Osteoblast (primary cell): Measurements from ENCODE around the gene SLC22A15. TPM values are rescaled to one million over a fixed set of nuclear protein-coding genes. Genes with fewer than 3 reads are reported as not detected.

Experiments
- DNase-seq: peaks from one replicate; pipeline ENCODE4 v3.0.0; 2011; ENCODE audit warnings: low spot score, mixed read lengths; ENCODE audit not compliant: insufficient read length; ENCODE audit errors: missing footprints
- H2AFZ ChIP-seq: 2 replicates; pipeline ENCODE4 v1.6.0; 2011; ENCODE audit warnings: mild to moderate bottlenecking, low read length
- H3K27ac ChIP-seq: 2 replicates; pipeline ENCODE4 v1.5.1; 2011; ENCODE audit warnings: mild to moderate bottlenecking, low read depth, low read length, moderate library complexity
- H3K27me3 ChIP-seq: 2 replicates; pipeline ENCODE4 v1.6.0; 2012; ENCODE audit warnings: mild to moderate bottlenecking, control low read depth, inconsistent platforms, low read length, moderate library complexity; ENCODE audit not compliant: insufficient read depth
- H3K36me3 ChIP-seq: 2 replicates; pipeline ENCODE4 v1.5.1; 2011; ENCODE audit warnings: mild to moderate bottlenecking, low read length, control low read depth, moderate library complexity; ENCODE audit not compliant: insufficient read depth
- H3K4me1 ChIP-seq: 2 replicates; pipeline ENCODE4 v1.5.1; 2011; ENCODE audit warnings: mild to moderate bottlenecking, low read length, control low read depth, moderate library complexity; ENCODE audit not compliant: insufficient read depth
- H3K4me2 ChIP-seq: 2 replicates; pipeline ENCODE4 v1.6.0; 2011; ENCODE audit warnings: mild to moderate bottlenecking, low read length; ENCODE audit not compliant: insufficient read depth
- H3K4me3 ChIP-seq: fragments of 200-600 bp; sonication (generic); 3 replicates; pipeline ENCODE4 v1.5.1; 2012; ENCODE audit warnings: mild to moderate bottlenecking, low read length, inconsistent platforms; ENCODE audit not compliant: insufficient read depth
- H3K79me2 ChIP-seq: 2 replicates; pipeline ENCODE4 v1.6.0; 2012; ENCODE audit warnings: mild to moderate bottlenecking, low read length, control low read depth, inconsistent platforms; ENCODE audit not compliant: insufficient read depth
- H3K9me3 ChIP-seq: 2 replicates; pipeline ENCODE4 v1.5.1; 2011; ENCODE audit warnings: low read depth, low read length, control low read depth
- H4K20me1 ChIP-seq: 2 replicates; pipeline ENCODE4 v1.6.0; 2012; ENCODE audit warnings: mild to moderate bottlenecking, low read length, control low read depth; ENCODE audit not compliant: insufficient read depth
- total RNA-seq: library from RNA; depleted of rRNA; stranded (reverse); fragments of >200 nt; gene quantifications from 2 replicates; pipeline ENCODE4 v1.2.3, GENCODE V29; 2012
- TF ChIP-seq, protein P1 (sequence below): IDR thresholded peaks from 2 replicates; pipeline ENCODE4 v1.5.1; 2011; ENCODE audit warnings: mild to moderate bottlenecking, low read depth, low read length, moderate library complexity; ENCODE audit errors: extremely low read depth

SLC22A15 gene
- total RNA-seq = 14.5 and 16.2 TPM in 2 replicates

DNA sequence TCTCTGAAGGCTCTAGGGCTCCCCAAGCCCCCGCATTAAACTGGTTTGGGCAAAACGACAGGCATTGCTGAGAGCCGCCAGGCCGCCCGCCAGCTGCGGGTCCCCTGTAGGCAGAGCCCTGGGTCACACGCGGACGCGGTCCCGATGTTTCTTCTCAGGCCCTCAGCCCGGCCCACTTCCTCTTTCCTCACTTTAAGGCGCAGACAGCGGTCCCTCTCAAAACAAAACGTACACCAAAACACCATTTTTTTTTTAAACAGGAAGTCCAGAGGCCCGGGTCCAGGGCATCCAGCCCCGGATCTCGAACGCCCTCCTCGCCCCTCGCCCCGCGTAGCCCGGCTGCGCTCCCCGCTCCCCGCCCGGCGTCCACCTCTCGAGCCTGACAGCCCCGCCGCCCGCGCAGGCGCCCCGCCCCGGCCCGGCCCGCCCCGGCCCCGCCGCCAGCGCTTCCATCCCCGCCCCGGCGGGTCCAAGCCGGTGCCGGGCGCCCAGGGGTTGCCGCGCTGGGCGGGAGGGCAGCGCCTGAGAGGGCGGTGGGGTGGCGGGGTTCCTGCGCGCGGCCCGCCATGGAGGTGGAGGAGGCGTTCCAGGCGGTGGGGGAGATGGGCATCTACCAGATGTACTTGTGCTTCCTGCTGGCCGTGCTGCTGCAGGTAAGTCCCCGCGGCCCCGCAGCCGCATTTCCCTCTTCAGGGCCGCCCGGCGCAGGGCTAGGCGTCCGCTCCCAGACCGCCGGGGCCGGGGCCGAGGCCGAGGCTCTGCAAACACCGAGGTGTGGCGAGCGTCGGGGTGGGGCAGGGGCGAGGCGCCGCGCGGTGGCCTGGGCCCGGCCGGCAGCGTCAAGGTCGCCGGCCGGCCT, at the start of gene SLC22A15:
Gene SLC22A15, plus strand, starts transcription at position 452 of the 859 bp plus-strand sequence. Its CDS starts 115 bp downstream, at position 567.
- H3K4me3 ChIP-seq = peak within 1 kb of the TSS; percentile 74
- no peaks in the 10 kb centered on the region for H4K20me1 ChIP-seq
- no peaks in the 10 kb centered on the region for H3K79me2 ChIP-seq
- peaks cover 4% of the 10 kb centered on the region for H3K4me1 ChIP-seq
- H3K27ac ChIP-seq = no peak within 1 kb of the TSS
- no peaks in the 10 kb centered on the region for H3K9me3 ChIP-seq
- TF ChIP-seq, protein P1, sequence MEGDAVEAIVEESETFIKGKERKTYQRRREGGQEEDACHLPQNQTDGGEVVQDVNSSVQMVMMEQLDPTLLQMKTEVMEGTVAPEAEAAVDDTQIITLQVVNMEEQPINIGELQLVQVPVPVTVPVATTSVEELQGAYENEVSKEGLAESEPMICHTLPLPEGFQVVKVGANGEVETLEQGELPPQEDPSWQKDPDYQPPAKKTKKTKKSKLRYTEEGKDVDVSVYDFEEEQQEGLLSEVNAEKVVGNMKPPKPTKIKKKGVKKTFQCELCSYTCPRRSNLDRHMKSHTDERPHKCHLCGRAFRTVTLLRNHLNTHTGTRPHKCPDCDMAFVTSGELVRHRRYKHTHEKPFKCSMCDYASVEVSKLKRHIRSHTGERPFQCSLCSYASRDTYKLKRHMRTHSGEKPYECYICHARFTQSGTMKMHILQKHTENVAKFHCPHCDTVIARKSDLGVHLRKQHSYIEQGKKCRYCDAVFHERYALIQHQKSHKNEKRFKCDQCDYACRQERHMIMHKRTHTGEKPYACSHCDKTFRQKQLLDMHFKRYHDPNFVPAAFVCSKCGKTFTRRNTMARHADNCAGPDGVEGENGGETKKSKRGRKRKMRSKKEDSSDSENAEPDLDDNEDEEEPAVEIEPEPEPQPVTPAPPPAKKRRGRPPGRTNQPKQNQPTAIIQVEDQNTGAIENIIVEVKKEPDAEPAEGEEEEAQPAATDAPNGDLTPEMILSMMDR = no peak
- peak within 1 kb of the TSS; percentile 82 for H2AFZ ChIP-seq
- peak within 1 kb of the TSS; percentile 78 for H3K4me2 ChIP-seq
- peak; percentile 91 for DNase-seq
- H3K27me3 ChIP-seq = peaks cover 3% of the 10 kb centered on the region
- no peaks in the 10 kb centered on the region for H3K36me3 ChIP-seq

DNA sequence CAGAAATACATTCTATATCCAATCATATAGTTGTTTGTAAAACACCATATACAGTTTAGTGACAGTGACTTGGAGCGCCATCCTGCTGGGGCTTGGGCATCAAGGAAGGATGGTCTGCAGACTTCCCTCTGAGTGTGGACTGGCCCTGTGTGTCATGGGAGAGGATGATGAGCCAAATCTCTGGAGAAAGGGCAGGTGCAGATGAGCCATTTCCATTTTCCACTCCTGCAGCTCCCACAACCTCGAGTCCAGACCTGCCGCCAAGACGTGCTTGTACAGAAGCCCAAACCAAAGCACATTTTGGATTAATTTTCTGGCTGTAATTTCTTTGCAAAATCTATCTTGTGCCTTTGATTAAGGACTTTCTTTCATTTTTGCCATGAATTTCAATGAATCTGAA, 48.3 kb upstream of the SLC22A15 start:
- no peaks in the 10 kb centered on the region for H3K9me3 ChIP-seq
- H3K27me3 ChIP-seq = peaks cover 3% of the 10 kb centered on the region
- no peaks in the 10 kb centered on the region for H3K4me1 ChIP-seq
- H3K79me2 ChIP-seq = no peaks in the 10 kb centered on the region
- TF ChIP-seq, protein P1 = no peak
- no peak overlapping the region for H3K27ac ChIP-seq
- no peak overlapping the region for H3K4me2 ChIP-seq
- H3K4me3 ChIP-seq = no peak overlapping the region
- no peak for DNase-seq
- no peaks in the 10 kb centered on the region for H3K36me3 ChIP-seq
- no peak overlapping the region for H2AFZ ChIP-seq
- no peaks in the 10 kb centered on the region for H4K20me1 ChIP-seq

DNA sequence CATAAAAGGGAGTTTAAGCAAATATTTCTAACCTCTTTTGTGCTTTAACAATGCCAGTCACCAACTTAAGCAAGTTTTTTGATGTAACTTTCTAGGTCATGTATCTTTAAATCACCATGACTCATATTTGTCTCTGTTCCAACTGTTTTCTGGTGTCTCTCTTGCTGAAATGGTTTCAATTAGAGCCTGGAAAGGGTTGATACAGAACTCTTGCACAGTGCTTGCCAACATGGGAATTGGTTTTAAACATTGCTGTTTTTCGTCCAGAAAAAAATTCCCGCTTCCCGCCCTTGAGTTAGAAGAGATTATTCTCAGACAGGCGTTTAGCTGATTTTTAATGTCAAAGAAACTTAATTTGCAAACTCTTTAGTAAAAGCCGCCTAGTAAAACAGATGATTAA, 46.4 kb upstream of the SLC22A15 start:
- no peak overlapping the region for H3K27ac ChIP-seq
- H3K4me1 ChIP-seq = no peaks in the 10 kb centered on the region
- no peaks in the 10 kb centered on the region for H3K9me3 ChIP-seq
- peak overlapping the region; percentile 16 for H3K4me2 ChIP-seq
- H2AFZ ChIP-seq = no peak overlapping the region
- H3K36me3 ChIP-seq = no peaks in the 10 kb centered on the region
- TF ChIP-seq, protein P1 = no peak
- DNase-seq = no peak
- no peaks in the 10 kb centered on the region for H3K79me2 ChIP-seq
- H4K20me1 ChIP-seq = no peaks in the 10 kb centered on the region
- no peaks in the 10 kb centered on the region for H3K27me3 ChIP-seq
- no peak overlapping the region for H3K4me3 ChIP-seq

DNA sequence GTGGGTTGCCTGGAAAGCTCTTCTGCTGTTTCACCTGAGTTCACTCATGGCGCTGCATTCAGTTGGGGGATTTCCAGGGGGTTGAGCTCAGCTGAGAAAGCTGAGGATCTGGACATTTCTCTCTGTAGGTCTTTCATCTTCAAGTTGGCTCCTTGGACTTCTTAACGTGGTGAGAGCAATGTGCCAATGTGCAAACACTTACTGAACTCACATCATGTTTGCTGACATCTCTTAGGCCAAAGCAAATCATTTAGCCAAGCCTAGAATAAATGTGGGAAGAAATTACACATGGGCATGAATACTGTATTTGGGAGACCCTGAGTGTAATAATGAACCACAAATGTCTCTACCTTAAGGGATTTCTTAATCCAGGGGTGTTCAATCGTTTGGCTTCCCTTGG, 42.7 kb upstream of the SLC22A15 start:
- Histone ChIP-seq H3K79me2 (no peaks in the 10 kb centered on the region), H3K4me1 (no peaks in the 10 kb centered on the region), H3K4me2 (no peak overlapping the region), H3K4me3 (no peak overlapping the region), H2AFZ (no peak overlapping the region), H4K20me1 (no peaks in the 10 kb centered on the region), H3K36me3 (no peaks in the 10 kb centered on the region), H3K27ac (no peak overlapping the region), H3K9me3 (no peaks in the 10 kb centered on the region), H3K27me3 (no peaks in the 10 kb centered on the region)
- DNase-seq = no peak
- TF ChIP-seq, protein P1 = no peak
